MM.1S (cell line): ENCODE results near the gene ERGIC3.

Experiments
- EZH2 ChIP-seq: fragments of 300-600 bp; sonication (generic); optimal IDR thresholded peaks from 2 replicates; pipeline ENCODE3; 2017; ENCODE audit warnings: low read depth, mild to moderate bottlenecking, antibody characterized with exemption, low read length, mixed read lengths
- TF ChIP-seq, protein P1 (sequence below): fragments of 300-600 bp; sonication (generic); IDR thresholded peaks from 2 replicates; pipeline ENCODE4 v1.5.1; 2016; ENCODE audit warnings: antibody characterized with exemption, low read length, mixed read lengths

- TF ChIP-seq, protein P1, sequence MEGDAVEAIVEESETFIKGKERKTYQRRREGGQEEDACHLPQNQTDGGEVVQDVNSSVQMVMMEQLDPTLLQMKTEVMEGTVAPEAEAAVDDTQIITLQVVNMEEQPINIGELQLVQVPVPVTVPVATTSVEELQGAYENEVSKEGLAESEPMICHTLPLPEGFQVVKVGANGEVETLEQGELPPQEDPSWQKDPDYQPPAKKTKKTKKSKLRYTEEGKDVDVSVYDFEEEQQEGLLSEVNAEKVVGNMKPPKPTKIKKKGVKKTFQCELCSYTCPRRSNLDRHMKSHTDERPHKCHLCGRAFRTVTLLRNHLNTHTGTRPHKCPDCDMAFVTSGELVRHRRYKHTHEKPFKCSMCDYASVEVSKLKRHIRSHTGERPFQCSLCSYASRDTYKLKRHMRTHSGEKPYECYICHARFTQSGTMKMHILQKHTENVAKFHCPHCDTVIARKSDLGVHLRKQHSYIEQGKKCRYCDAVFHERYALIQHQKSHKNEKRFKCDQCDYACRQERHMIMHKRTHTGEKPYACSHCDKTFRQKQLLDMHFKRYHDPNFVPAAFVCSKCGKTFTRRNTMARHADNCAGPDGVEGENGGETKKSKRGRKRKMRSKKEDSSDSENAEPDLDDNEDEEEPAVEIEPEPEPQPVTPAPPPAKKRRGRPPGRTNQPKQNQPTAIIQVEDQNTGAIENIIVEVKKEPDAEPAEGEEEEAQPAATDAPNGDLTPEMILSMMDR, result no peak
- no peak for TF ChIP-seq EZH2
These were observed 23.0 kb downstream of the ERGIC3 start for GRCh38 chr20:35564905-35565304.
